WTC11 (cell line): ENCODE measurements around the gene MPZL3. TPM values are rescaled to one million over a fixed set of nuclear protein-coding genes. Genes with fewer than 3 reads are reported as not detected.

Experiments used
- ATAC-seq: fragments of 200-7000 bp; cut with Tn5 transposase; 2 replicates; pipeline ENCODE4 v1.10.0; 2021; ENCODE audit warnings: mild to moderate bottlenecking, moderate library complexity
- CTCF ChIA-PET: fragments of 300-600 bp; sonication (Branson Sonifier 250); formaldehyde crosslinking; loops from one replicate; lab custom pipeline; 2021; ENCODE audit warnings: antibody characterized with exemption; lab: Charles Lee
- POLR2A ChIA-PET: fragments of 350-600 bp; sonication (Branson Sonifier 250); formaldehyde crosslinking; loops from one replicate; lab custom pipeline; 2021; ENCODE audit warnings: antibody characterized with exemption; lab: Charles Lee
- DNase-seq: peaks from one replicate; pipeline ENCODE4 v3.0.0; 2021; ENCODE audit warnings: low spot score
- H3K27ac Mint-ChIP-seq: 2 replicates; pipeline ENCODE4 v1.8.0; 2021; ENCODE audit warnings: mixed read lengths
- H3K27me3 Mint-ChIP-seq: 2 replicates; pipeline ENCODE4 v1.8.0; 2021; ENCODE audit warnings: low read depth, mild to moderate bottlenecking, moderate library complexity, mixed read lengths
- H3K36me3 Mint-ChIP-seq: 2 replicates; pipeline ENCODE4 v1.8.0; 2021; ENCODE audit warnings: mixed read lengths
- H3K4me1 Mint-ChIP-seq: 2 replicates; pipeline ENCODE4 v1.8.0; 2022; ENCODE audit warnings: mixed read lengths
- H3K4me3 Mint-ChIP-seq: 2 replicates; pipeline ENCODE4 v1.8.0; 2021; ENCODE audit warnings: mild to moderate bottlenecking, moderate library complexity, mixed read lengths
- H3K9me3 Mint-ChIP-seq: 2 replicates; pipeline ENCODE4 v1.8.0; 2021; ENCODE audit warnings: mixed read lengths
- ATF1 ChIP-seq: sonication (generic); formaldehyde crosslinking; IDR thresholded peaks from 2 replicates; pipeline ENCODE4 v1.8.1; 2023; ENCODE audit warnings: mild to moderate bottlenecking, moderate library complexity, missing genetic modification reagents
- EMX1 ChIP-seq: fragments of 250-450 bp; sonication (Bioruptor Pico); IDR thresholded peaks from 2 replicates; pipeline ENCODE4 v1.8.0; 2021; ENCODE audit warnings: mild to moderate bottlenecking
- FOXK1 ChIP-seq: sonication (generic); formaldehyde crosslinking; IDR thresholded peaks from 2 replicates; pipeline ENCODE4 v1.8.0; 2022; ENCODE audit warnings: mild to moderate bottlenecking, moderate library complexity, missing genetic modification reagents
- GABPB1 ChIP-seq: sonication (generic); formaldehyde crosslinking; IDR thresholded peaks from 2 replicates; pipeline ENCODE4 v1.8.1; 2023; ENCODE audit warnings: mild to moderate bottlenecking, missing genetic modification reagents
- MXD4 ChIP-seq: fragments of 250-450 bp; sonication (Bioruptor Pico); IDR thresholded peaks from 2 replicates; pipeline ENCODE4 v1.8.0; 2021; ENCODE audit warnings: mild to moderate bottlenecking, moderate library complexity, borderline replicate concordance
- SMAD4 ChIP-seq: sonication (generic); formaldehyde crosslinking; IDR thresholded peaks from 2 replicates; pipeline ENCODE4 v1.8.0; 2022; ENCODE audit warnings: mild to moderate bottlenecking, missing genetic modification reagents
- SOX15 ChIP-seq: fragments of 250-450 bp; sonication (Bioruptor Pico); IDR thresholded peaks from 2 replicates; pipeline ENCODE4 v1.9.0; 2021; ENCODE audit warnings: mild to moderate bottlenecking
- TEAD1 ChIP-seq: sonication (generic); formaldehyde crosslinking; IDR thresholded peaks from 2 replicates; pipeline ENCODE4 v1.8.0; 2022; ENCODE audit warnings: mild to moderate bottlenecking, missing genetic modification reagents
- total RNA-seq: library from RNA; stranded (reverse); gene quantifications from 3 replicates; pipeline ENCODE4 v1.2.3, GENCODE V29; 2021
- TF ChIP-seq, protein P1 (sequence below): fragments of 250-450 bp; sonication (Bioruptor Pico); IDR thresholded peaks from 2 replicates; pipeline ENCODE4 v1.9.0; 2021; ENCODE audit warnings: moderate library complexity, mild to moderate bottlenecking, inconsistent platforms, borderline replicate concordance
- TF ChIP-seq, protein P2 (sequence below): sonication (generic); formaldehyde crosslinking; IDR thresholded peaks from 2 replicates; pipeline ENCODE4 v1.8.1; 2023; ENCODE audit warnings: mild to moderate bottlenecking, missing genetic modification reagents
- TF ChIP-seq, protein P3 (sequence below): sonication (generic); formaldehyde crosslinking; conservative IDR thresholded peaks from 2 replicates; pipeline ENCODE4 v1.8.1; 2023; ENCODE audit warnings: mild to moderate bottlenecking, low read depth, missing genetic modification reagents, moderate library complexity
- TF ChIP-seq, protein P4 (sequence below): sonication (generic); formaldehyde crosslinking; IDR thresholded peaks from 2 replicates; pipeline ENCODE4 v1.8.1; 2023; ENCODE audit warnings: mild to moderate bottlenecking, moderate library complexity, missing genetic modification reagents
- TF ChIP-seq, protein P5 (sequence below): sonication (generic); formaldehyde crosslinking; IDR thresholded peaks from 2 replicates; pipeline ENCODE4 v1.8.1; 2023; ENCODE audit warnings: mild to moderate bottlenecking, missing genetic modification reagents, moderate library complexity
- TF ChIP-seq, protein P6 (sequence below): fragments of 250-450 bp; sonication (Bioruptor Pico); IDR thresholded peaks from 2 replicates; pipeline ENCODE4 v1.8.0; 2021; ENCODE audit warnings: mild to moderate bottlenecking
- TF ChIP-seq, protein P7 (sequence below): sonication (generic); formaldehyde crosslinking; IDR thresholded peaks from 2 replicates; pipeline ENCODE4 v1.8.0; 2022; ENCODE audit warnings: mild to moderate bottlenecking, missing genetic modification reagents
- TF ChIP-seq, protein P8 (sequence below): sonication (generic); formaldehyde crosslinking; conservative IDR thresholded peaks from 2 replicates; pipeline ENCODE4 v1.8.1; 2022; ENCODE audit warnings: mild to moderate bottlenecking, missing genetic modification reagents
- TF ChIP-seq, protein P9 (sequence below): sonication (generic); formaldehyde crosslinking; IDR thresholded peaks from 2 replicates; pipeline ENCODE4 v1.8.1; 2022; ENCODE audit warnings: mild to moderate bottlenecking, missing genetic modification reagents, moderate library complexity, borderline replicate concordance
- TF ChIP-seq, protein P10 (sequence below): sonication (generic); formaldehyde crosslinking; IDR thresholded peaks from 2 replicates; pipeline ENCODE4 v1.8.0; 2022; ENCODE audit warnings: missing genetic modification reagents

MPZL3 gene
- total RNA-seq, 1 experiment from 2014 or later: 2.1 TPM

DNA sequence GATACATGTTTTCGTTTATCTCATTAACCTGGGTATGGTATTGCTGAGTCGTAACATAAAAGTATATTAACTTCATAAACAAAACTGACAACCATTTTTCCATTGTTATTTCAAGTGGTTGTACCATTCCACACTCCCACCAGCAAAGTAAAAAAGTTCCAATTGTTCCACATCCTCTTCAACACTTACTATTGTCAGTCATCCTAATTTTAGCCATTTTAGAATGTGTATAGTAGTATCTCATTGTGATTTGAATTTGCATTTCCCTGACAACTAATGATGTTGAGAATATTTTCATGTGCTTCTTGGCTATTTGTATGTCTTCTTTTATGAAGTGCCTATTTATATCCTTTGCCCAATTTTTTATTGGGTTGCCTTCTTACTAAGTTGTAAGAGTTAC is 41.9 kb upstream of the MPZL3 start:
- no peaks in the 10 kb centered on the region for H3K36me3 Mint-ChIP-seq
- peaks cover 3% of the 10 kb centered on the region for H3K9me3 Mint-ChIP-seq
- H3K4me3 Mint-ChIP-seq: no peak overlapping the region
- DNase-seq: no peak
- ChIA-PET POLR2A (no interaction called here), CTCF (no interaction called here)
- H3K4me1 Mint-ChIP-seq: peaks cover 7% of the 10 kb centered on the region; the same call in 1 of the 2 replicates
- peaks cover 25% of the 10 kb centered on the region for H3K27me3 Mint-ChIP-seq
- no peak overlapping the region for H3K27ac Mint-ChIP-seq
- ATAC-seq: no peak
- TF ChIP-seq, protein P1, sequence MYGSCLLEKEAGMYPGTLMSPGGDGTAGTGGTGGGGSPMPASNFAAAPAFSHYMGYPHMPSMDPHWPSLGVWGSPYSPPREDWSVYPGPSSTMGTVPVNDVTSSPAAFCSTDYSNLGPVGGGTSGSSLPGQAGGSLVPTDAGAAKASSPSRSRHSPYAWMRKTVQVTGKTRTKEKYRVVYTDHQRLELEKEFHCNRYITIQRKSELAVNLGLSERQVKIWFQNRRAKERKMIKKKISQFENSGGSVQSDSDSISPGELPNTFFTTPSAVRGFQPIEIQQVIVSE: no peak
- TF ChIP-seq SMAD4 (CRISPR knock-in tag) (no peak), GABPB1 (CRISPR knock-in tag) (no peak), TEAD1 (CRISPR knock-in tag) (no peak), SOX15 (CRISPR knock-in tag) (no peak), FOXK1 (CRISPR knock-in tag) (no peak), MXD4 (no peak), ATF1 (CRISPR knock-in tag) (no peak), EMX1 (CRISPR knock-in tag) (no peak)
- TF ChIP-seq, protein P2, sequence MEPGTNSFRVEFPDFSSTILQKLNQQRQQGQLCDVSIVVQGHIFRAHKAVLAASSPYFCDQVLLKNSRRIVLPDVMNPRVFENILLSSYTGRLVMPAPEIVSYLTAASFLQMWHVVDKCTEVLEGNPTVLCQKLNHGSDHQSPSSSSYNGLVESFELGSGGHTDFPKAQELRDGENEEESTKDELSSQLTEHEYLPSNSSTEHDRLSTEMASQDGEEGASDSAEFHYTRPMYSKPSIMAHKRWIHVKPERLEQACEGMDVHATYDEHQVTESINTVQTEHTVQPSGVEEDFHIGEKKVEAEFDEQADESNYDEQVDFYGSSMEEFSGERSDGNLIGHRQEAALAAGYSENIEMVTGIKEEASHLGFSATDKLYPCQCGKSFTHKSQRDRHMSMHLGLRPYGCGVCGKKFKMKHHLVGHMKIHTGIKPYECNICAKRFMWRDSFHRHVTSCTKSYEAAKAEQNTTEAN: no peak
- TF ChIP-seq, protein P3, sequence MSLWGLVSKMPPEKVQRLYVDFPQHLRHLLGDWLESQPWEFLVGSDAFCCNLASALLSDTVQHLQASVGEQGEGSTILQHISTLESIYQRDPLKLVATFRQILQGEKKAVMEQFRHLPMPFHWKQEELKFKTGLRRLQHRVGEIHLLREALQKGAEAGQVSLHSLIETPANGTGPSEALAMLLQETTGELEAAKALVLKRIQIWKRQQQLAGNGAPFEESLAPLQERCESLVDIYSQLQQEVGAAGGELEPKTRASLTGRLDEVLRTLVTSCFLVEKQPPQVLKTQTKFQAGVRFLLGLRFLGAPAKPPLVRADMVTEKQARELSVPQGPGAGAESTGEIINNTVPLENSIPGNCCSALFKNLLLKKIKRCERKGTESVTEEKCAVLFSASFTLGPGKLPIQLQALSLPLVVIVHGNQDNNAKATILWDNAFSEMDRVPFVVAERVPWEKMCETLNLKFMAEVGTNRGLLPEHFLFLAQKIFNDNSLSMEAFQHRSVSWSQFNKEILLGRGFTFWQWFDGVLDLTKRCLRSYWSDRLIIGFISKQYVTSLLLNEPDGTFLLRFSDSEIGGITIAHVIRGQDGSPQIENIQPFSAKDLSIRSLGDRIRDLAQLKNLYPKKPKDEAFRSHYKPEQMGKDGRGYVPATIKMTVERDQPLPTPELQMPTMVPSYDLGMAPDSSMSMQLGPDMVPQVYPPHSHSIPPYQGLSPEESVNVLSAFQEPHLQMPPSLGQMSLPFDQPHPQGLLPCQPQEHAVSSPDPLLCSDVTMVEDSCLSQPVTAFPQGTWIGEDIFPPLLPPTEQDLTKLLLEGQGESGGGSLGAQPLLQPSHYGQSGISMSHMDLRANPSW (CRISPR knock-in tag): no peak
- TF ChIP-seq, protein P4, sequence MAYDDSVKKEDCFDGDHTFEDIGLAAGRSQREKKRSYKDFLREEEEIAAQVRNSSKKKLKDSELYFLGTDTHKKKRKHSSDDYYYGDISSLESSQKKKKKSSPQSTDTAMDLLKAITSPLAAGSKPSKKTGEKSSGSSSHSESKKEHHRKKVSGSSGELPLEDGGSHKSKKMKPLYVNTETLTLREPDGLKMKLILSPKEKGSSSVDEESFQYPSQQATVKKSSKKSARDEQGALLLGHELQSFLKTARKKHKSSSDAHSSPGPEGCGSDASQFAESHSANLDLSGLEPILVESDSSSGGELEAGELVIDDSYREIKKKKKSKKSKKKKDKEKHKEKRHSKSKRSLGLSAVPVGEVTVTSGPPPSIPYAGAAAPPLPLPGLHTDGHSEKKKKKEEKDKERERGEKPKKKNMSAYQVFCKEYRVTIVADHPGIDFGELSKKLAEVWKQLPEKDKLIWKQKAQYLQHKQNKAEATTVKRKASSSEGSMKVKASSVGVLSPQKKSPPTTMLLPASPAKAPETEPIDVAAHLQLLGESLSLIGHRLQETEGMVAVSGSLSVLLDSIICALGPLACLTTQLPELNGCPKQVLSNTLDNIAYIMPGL (CRISPR knock-in tag): no peak
- TF ChIP-seq, protein P5, sequence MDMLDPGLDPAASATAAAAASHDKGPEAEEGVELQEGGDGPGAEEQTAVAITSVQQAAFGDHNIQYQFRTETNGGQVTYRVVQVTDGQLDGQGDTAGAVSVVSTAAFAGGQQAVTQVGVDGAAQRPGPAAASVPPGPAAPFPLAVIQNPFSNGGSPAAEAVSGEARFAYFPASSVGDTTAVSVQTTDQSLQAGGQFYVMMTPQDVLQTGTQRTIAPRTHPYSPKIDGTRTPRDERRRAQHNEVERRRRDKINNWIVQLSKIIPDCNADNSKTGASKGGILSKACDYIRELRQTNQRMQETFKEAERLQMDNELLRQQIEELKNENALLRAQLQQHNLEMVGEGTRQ (CRISPR knock-in tag): no peak
- TF ChIP-seq, protein P6, sequence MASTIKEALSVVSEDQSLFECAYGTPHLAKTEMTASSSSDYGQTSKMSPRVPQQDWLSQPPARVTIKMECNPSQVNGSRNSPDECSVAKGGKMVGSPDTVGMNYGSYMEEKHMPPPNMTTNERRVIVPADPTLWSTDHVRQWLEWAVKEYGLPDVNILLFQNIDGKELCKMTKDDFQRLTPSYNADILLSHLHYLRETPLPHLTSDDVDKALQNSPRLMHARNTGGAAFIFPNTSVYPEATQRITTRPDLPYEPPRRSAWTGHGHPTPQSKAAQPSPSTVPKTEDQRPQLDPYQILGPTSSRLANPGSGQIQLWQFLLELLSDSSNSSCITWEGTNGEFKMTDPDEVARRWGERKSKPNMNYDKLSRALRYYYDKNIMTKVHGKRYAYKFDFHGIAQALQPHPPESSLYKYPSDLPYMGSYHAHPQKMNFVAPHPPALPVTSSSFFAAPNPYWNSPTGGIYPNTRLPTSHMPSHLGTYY (CRISPR knock-in tag): no peak
- TF ChIP-seq, protein P7, sequence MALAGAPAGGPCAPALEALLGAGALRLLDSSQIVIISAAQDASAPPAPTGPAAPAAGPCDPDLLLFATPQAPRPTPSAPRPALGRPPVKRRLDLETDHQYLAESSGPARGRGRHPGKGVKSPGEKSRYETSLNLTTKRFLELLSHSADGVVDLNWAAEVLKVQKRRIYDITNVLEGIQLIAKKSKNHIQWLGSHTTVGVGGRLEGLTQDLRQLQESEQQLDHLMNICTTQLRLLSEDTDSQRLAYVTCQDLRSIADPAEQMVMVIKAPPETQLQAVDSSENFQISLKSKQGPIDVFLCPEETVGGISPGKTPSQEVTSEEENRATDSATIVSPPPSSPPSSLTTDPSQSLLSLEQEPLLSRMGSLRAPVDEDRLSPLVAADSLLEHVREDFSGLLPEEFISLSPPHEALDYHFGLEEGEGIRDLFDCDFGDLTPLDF (CRISPR knock-in tag): no peak
- TF ChIP-seq, protein P8, sequence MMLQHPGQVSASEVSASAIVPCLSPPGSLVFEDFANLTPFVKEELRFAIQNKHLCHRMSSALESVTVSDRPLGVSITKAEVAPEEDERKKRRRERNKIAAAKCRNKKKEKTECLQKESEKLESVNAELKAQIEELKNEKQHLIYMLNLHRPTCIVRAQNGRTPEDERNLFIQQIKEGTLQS: no peak
- TF ChIP-seq, protein P9, sequence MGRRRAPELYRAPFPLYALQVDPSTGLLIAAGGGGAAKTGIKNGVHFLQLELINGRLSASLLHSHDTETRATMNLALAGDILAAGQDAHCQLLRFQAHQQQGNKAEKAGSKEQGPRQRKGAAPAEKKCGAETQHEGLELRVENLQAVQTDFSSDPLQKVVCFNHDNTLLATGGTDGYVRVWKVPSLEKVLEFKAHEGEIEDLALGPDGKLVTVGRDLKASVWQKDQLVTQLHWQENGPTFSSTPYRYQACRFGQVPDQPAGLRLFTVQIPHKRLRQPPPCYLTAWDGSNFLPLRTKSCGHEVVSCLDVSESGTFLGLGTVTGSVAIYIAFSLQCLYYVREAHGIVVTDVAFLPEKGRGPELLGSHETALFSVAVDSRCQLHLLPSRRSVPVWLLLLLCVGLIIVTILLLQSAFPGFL (CRISPR knock-in tag): no peak
- TF ChIP-seq, protein P10, sequence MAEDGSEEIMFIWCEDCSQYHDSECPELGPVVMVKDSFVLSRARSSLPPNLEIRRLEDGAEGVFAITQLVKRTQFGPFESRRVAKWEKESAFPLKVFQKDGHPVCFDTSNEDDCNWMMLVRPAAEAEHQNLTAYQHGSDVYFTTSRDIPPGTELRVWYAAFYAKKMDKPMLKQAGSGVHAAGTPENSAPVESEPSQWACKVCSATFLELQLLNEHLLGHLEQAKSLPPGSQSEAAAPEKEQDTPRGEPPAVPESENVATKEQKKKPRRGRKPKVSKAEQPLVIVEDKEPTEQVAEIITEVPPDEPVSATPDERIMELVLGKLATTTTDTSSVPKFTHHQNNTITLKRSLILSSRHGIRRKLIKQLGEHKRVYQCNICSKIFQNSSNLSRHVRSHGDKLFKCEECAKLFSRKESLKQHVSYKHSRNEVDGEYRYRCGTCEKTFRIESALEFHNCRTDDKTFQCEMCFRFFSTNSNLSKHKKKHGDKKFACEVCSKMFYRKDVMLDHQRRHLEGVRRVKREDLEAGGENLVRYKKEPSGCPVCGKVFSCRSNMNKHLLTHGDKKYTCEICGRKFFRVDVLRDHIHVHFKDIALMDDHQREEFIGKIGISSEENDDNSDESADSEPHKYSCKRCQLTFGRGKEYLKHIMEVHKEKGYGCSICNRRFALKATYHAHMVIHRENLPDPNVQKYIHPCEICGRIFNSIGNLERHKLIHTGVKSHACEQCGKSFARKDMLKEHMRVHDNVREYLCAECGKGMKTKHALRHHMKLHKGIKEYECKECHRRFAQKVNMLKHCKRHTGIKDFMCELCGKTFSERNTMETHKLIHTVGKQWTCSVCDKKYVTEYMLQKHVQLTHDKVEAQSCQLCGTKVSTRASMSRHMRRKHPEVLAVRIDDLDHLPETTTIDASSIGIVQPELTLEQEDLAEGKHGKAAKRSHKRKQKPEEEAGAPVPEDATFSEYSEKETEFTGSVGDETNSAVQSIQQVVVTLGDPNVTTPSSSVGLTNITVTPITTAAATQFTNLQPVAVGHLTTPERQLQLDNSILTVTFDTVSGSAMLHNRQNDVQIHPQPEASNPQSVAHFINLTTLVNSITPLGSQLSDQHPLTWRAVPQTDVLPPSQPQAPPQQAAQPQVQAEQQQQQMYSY (CRISPR knock-in tag): no peak
